ENCODE results near the gene EFCAB7.
"Not testable (repeated sequence)": the region's sequence is repeated elsewhere in the genome, so short reads cannot be mapped to it uniquely, and the experiment has no call there.

EFCAB7 gene

DNA sequence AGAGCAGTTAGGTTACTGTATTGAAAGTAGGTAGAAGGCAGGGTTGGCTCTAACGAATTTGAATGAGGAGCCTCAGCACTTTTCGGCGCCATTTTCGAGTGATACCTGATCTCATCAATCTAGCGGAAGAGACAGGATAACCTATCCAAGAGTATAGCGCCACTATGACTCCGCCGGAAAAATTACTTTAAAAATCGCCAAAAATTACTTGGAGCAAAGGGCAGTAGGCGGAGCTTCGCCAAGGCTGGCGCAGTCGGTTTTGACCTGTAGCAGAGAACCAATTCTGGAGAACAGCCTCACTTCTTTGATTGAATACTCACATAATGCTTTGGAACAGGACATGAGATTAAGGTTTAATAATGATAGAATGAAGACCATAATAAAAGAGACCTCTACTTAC, 25.6 kb downstream of the EFCAB7 start:
- no peak for DNase-seq (ENCODE audit: low spot score)

DNA sequence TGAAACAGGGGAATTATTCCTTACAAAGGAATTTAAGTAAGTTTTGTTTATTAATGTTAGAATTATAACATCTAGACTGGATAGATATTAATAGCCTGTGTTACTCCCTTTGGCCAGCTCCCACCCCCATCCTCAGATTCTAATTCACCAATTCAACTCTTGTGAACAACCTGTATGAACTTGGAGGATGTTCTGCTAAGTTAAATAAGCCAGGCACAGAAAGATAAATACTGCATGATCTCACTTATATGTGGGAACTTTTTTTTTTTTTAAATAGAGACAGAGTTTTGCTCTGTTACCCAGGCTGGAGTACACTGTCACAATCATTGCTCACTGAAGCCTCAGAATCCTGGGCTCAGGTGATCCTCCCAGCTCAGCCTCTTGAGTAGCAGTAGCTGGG, 32.2 kb downstream of the EFCAB7 start:
- DNase-seq (ENCODE audit: low spot score): no peak

DNA sequence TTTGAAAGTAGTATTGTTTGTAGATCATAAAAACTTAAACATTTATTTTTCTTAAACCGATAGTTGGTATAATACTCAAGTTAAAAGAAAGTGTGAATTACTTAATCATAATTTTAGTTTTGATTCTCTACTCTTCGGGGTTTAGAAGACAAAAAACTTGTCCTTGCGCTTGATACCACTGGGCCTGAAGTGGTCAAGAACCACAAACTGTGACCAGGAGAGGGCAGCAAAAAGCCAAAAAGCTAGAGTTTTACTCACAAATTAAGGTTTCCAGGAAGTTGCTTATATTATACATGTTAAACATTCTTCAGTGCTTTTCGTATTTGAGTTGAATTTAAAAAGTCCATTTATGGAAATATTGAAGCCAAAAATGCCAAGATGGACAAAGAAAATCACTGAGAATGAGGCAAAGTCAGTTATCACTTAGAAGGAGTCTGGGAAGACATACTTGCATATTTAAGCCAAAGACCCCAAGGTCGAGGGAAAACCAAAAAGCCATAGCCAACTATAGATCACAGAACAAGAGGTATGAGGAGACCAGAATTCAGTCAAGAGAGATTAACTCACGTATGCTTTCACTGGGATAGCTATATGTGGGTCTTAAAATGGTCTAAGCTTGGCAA, 34.2 kb downstream of the EFCAB7 start:
- DNase-seq (ENCODE audit: low spot score): no peak

DNA sequence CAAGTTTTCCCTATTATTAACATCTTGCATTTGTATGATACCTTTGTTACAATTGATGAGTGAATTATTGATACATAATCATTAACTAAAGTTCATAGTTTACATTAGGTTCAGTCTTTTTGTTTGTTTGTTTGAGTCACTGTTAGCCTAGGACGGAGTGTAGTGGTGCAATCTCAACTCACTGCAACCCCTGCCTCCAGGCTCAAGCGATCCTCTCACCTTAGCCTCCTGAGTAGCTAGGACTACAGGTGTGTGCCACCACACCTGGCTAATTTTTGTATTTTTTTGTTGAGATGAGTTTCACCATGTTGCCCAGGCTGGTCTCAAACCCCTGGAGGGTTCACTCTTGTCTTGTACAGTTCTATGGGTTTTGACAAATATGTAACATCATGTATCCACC, 36.0 kb downstream of the EFCAB7 start:
- DNase-seq (ENCODE audit: low spot score): no peak

DNA sequence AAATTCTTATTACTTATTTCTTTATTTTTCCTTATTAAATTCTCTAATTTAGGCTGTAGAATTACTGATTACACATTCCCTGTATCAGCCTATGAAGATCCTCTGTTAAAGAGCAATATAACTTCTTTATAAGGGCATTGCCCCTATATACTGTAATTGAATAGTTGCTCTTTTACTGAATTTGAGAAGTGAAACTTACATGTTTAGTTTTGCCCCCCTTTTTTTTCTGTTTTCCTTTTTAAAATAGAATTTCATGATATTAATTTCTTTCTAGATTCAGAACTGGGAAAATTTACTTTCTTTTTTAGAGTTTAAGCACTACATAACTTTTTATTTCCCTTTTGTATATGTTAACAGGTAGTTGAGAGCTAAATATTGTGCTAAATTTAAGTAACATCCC, 40.4 kb downstream of the EFCAB7 start:
- no peak for DNase-seq (ENCODE audit: low spot score)

DNA sequence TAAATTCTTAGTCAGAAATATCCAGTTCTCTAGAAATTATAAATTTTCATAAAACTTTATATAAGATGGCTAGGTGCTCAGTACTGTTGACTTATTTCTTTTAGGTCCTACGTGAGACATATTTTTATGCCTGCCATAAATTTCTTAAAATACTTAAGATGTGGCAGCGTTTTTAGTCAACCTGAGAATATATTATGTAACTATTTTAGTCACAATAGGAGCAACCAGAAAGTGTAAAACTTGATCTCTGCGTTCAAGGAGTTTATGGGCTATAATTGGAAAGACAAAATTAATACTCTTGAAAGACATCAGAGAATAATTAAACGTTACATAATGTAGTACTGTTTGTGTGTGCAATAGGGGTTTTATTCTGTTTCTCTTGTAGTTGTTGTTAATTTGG, 45.7 kb downstream of the EFCAB7 start:
- no peak for DNase-seq (ENCODE audit: low spot score)

DNA sequence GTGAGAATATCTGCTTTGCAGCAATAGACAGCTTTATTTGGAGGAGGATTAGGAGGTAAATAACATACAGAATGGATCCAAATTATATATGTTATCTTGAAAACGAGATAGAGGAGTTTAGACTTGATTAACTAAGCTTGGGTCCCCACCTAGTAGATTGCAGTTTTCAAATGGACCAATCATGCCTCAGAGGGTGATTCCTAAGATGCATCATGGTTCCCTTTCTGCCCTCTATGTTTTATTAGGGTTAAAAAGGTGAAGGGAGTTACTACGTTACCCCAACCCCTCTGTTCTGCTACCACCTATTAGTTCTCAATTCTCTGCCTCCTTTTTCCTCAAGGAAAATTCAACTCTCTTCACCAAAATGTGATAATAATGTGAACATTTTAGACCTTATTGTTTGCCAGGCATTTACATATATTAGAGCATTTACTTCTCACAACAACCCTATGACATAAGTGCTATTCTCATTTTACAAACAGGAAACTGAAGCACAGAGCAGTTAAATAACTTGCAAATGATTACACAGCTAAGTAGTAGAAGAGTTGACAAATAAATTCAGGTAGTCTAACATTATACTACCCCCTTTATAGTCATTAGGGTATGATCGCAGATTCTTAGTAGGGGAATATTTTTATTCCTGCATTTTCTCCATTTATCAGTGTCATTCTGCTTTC, 46.5 kb downstream of the EFCAB7 start:
- DNase-seq (ENCODE audit: low spot score): no peak

DNA sequence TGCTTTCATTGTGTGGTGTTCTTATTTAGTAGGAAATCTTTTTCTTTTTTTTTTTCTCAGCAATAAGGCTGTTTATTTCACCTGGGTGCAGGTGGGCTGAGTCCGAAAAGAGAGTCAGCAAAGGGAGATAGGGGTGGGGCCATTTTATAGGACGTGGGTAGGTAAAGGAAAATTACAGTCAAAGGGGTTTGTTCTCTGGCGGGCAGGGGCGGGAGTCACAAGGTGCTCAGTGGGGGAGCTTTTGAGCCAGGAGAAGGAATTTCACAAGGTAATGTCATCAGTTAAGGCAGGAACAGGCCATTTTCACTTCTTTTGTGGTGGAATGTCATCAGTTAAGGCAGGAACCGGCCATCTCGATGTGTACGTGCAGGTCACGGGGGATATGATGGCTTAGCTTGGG, 49.4 kb downstream of the EFCAB7 start:
- DNase-seq (ENCODE audit: low spot score): not testable (repeated sequence)

DNA sequence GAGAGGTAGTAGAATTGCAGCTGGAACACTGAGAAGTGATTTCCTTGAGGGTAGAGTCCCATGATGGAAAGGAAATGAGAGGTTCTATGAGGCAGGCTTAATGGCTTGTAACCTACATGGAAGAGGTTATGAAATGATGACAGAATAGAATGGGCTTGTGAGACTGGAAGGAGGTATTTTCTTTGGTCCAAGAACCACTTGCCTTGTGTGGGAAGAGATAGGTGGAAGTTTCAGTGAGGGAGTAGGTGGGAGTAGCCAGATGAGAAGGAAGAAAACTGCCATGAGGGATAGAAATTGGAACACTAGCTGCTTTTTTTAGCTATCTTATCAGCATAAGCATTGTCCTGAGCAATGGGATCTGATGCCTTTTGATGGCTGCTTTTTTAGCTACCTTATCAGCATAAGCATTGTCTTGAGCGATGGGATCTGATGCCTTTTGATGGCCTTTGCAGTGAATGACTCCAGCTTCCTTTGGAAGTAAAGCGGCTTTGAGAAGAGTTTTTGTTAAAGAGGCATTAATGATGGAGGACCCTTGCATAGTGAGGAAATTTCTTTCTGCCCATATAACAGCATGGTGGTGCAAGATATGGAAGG, 51.0 kb downstream of the EFCAB7 start:
- not testable (repeated sequence) for DNase-seq (ENCODE audit: low spot score)

DNA sequence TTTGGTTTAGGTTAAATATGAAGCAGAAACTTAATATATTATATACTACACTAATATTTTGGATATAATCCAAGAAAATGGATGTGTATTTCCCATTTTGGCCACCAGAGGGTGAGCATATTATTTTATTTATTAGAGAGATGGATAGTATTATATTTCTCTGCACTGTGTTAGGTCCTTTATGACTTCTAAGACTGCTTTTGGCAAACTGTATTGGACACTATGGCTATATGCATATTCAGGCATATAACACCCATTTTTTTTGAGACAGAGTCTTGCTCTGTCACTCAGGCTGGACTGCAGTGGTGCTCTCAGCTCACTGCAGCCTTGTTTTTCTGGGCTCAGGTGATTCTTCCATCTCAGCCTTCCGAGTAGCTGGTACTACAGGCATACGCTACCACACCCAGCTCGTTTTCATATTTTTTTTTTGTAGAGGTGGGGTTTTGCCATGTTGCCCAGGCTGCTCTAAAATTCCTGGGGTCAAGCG, 52.1 kb downstream of the EFCAB7 start:
- DNase-seq (ENCODE audit: low spot score): peak; percentile 43

DNA sequence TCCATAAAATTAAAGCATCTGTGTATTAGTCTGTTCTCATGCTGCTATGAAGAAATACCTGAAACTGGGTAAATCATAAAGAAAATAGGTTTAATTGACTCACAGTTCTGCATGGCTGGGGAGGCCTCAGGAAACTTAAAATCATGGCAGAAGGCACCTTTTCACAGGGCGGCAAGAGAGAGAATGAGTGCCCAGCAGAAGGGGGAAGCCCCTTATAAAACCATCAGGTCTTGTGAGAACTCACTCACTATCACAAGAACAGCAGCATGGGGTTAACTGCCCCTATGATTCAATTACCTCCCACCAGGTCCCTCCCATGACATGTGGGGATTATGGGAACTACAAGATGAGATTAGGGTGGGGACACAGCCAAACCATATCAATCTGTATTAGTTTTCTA, 63.0 kb downstream of the EFCAB7 start:
- not testable (repeated sequence) for DNase-seq (ENCODE audit: low spot score)

DNA sequence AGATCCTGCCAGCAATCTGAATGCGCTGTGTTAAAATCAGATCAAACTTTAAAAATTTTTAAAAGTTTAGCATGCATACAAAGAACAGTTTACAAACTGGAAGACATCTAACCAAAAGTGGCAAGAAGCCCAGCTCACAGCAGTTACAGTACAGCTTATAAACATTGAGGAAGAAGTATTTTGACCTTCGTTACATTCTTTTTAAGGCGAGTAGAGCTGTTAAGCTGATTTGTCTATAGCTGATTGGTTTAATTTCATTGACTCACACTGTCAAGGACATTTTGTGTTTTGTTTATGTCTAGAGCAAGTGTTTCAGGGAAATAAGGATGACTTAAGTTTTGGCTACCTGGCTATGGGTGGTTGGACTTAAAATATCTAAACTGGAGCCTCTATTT, 66.8 kb downstream of the EFCAB7 start:
- DNase-seq (ENCODE audit: low spot score): no peak

DNA sequence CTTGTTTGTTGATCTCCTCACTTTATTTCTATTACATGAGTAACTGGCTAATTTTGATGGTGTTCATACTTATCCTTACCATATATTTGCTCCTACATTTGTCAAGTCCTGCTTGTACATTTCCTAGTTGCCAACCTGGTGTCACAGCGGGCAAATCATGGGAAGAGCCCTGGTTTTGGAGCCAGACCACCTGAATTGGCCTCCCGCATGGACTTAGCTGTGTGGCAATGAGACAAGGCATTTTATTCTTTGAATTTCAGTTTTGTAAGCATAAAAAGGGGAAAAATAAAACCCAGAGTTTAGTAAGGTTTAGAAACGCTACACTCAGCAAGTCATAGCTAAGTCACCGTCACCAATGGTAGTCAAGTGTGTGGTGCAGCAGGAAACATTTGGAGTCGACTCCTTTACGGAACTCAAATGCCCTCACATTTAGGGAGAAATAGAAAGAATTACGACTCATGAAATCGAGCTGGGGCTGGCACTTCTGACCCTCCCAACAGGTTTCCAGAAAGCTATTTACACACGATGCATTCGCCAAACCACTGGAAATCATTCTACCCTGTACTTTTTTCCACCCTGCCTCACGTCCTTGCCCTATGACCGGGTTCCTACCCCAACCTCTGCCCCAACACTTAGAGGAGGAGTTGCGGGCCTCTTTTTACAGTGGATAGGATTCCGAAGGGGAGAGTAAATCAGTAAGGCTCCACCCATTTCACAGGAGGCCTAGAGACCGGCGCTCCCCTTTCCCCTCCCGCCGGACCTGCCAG, 69.4 kb downstream of the EFCAB7 start:
- no peak for DNase-seq (ENCODE audit: low spot score)

DNA sequence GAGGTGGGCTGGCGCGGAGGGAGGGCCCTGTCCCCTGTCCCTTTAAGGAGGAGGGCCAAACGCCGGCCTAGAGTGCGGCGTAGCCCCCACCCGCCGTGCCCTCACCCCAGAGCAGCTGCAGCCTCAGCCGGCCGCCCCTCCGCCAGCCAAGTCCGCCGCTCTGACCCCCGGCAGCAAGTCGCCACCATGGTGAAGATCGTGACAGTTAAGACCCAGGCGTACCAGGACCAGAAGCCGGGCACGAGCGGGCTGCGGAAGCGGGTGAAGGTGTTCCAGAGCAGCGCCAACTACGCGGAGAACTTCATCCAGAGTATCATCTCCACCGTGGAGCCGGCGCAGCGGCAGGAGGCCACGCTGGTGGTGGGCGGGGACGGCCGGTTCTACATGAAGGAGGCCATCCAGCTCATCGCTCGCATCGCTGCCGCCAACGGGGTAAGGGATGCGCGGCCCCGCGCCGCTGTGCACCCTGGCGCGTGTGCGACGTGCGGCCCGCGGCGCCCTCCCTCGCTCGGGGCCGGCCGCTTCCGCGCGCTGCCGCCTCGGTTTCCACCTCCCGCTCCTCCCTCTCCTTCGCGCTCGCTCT, 70.1 kb downstream of the EFCAB7 start, which contains the start of gene PGM1:
PGM1 (plus strand) TSS at position 109 of the 583 bp plus-strand sequence; CDS start at position 187, 78 bp downstream.
- no peak for DNase-seq (ENCODE audit: low spot score)

DNA sequence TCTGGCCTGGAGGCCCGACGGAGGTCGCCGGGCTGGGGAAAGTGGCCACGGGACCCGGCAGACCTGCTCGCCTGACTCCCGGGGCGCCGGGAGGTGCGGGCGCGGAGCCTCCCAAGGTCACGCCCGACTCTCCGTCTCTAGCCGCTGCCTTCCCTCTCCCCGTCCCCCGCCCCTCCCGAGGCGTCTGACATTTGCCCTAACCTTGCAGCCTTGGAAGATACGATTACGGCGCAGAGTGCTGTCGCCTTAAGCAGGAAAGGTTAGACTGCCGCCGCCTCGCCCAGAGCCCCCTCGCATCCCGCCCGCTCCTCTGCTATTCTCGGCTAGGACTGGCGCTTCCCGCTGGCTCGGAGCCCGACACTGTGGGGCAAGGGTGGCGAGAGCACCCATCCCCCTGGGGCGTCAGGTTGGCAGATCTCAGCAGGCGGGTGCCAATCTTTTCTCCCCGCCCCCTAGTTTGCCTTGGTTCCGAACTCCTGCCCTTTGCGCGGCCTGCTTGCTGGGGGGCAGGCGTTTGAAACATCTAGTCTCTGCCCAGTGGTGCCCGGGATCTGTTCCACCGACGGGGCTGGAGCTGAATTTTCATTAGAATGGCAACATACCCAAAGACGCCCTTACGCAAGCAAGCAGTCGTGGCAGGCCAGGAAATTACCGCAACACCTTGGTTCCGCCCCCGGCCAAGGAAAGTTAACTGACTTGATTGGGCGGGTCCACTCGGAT, 70.7 kb downstream of the EFCAB7 start:
- DNase-seq (ENCODE audit: low spot score): no peak

DNA sequence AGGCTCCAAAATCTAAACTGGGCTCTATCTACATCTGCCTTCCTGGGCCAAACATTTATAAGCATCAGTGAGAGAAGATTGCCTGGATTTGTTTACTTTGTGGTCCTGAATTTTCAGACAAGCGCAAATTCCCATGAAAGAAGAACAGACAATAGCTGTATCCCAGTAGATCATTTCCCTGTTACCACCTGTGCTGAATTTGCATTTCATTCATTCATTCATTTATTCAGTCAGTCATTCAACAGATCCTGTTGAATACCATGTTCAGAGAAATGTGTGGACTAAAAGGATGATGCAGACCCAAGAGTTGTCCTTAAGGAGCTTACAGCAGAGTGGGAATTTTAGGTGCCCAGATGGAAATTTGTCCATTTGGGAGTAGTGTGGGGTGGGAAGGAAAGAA, 72.1 kb downstream of the EFCAB7 start:
- DNase-seq (ENCODE audit: low spot score): no peak

DNA sequence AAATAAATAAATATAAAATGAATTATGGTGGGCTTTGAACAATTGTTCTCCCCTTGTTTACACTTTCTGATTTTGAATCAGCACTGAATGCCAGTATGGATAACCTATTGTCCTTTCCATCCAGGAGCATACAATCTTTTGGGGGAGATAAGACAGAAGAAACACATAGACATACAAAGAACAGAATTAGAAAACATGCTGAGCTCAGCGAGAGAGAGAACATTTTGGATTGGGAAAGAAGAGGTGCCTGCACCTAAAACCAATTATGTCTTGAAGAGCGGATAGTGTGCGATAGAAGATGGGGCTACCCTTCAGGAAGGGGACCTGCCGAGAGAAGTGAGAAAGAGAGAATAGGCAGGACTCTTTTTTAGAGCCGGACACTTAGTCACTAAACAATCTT, 76.5 kb downstream of the EFCAB7 start:
- DNase-seq (ENCODE audit: low spot score): no peak

DNA sequence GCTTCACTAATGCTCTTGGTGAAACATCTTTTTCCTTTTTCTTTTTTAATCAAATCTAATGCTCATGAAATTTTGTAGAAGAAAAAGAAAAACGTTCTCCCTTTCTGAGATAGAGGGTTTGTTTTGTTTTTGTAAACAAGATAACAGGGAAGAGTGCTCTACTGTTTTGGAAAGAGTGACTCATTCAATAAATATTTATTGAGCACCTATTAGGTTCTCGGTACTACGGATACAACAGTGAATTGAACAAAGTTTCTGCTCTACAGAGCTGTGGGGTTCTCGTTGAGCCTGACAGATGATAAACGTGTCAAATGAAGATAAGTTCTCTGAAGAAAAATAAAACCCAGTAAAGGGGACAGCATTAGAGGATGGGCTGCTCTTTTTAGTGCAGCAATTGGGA, 76.9 kb downstream of the EFCAB7 start:
- DNase-seq (ENCODE audit: low spot score): no peak

DNA sequence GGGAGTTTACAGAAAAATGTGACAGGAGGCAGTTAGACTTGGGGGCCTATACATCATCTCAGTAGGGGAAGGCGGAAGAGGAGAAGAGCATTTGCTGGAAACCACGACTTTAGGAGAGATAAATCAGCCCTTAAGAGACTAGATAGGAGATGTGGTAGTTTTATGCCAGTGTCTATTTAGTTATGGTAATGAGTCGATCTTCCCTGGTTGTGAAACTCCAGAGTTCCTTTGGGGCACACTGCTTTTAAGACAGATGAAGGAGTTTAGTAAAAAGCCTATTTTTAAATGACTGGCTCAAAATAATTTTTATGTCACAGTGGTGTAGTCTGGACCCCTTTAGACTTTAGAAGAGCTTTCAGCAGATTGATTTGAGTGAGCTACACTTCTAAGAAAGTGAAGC, 77.7 kb downstream of the EFCAB7 start:
- no peak for DNase-seq (ENCODE audit: low spot score)

DNA sequence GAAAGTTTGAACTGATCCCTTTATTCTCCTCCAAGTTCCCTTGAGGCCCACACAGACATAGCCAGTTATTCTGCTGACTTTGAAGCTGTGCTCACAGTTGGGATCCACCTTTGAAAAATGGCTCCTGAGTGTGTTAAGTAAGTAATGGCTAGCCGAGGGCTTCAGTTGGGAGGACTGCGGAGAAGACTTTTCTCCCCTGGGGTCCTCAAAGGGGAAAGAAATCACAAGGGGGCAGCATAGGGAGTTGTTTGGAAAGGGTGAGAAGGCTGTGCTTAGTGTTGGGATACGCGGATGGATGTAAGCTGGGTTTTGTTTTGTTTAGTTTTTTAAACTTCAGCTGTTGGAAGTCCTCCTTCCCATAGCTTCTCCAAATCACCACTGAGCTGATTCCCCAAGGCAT, 78.1 kb downstream of the EFCAB7 start:
- DNase-seq (ENCODE audit: low spot score): no peak

DNA sequence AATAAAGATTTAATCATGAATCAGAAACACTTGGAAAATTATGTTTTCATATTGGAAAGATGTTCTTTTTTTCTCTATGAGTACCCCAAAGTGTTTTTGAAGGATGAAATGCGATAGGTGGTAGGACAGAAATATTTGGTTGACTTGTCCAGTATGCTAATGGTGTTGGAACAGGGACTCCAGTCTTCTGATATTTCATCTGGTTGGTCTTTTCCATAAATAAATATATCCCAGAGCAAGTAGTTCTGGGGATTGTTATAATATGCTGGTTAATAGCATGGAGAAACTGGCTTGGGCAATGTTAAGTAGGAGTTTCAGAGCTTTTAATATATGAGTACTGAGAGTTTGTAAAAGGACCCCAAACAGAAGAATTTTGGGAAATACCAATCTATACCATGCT, 78.6 kb downstream of the EFCAB7 start:
- DNase-seq (ENCODE audit: low spot score): no peak

DNA sequence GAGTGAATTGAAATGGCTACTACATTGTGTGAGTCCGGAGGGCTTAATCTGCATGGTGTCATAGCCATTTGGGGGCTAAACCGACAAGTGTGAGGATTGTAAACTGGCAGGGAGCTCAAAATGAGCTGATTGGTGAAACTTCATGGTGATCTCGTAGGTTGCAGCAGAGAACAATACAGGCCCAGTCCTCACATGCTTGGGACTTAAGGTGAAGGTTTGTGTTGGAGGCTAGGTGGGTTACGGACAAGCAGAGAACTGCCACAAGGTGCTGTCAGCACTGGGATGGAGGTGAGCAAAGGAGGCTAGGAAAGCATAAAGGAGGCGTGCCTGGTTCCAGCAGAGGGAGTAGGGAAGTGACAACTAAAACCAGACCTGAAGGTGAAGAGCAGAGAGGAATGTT, 79.3 kb downstream of the EFCAB7 start:
- no peak for DNase-seq (ENCODE audit: low spot score)
